ENCODE results near the gene CEL.
"Not testable (repeated sequence)": the region's sequence is repeated elsewhere in the genome, so short reads cannot be mapped to it uniquely, and the experiment has no call there.

CEL gene

DNA sequence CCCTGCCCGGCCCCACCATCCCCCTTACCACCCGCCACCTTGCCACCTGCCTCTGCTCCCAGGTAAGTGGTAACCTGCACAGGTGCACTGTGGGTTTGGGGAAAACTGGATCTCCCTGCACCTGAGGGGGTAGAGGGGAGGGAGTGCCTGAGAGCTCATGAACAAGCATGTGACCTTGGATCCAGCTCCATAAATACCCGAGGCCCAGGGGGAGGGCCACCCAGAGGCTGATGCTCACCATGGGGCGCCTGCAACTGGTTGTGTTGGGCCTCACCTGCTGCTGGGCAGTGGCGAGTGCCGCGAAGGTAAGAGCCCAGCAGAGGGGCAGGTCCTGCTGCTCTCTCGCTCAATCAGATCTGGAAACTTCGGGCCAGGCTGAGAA lies at the start of gene CEL:
CEL (plus strand) TSS at position 218 of the 382 bp plus-strand sequence; CDS start at position 240, 22 bp downstream.
- not testable (repeated sequence) for DNase-seq

DNA sequence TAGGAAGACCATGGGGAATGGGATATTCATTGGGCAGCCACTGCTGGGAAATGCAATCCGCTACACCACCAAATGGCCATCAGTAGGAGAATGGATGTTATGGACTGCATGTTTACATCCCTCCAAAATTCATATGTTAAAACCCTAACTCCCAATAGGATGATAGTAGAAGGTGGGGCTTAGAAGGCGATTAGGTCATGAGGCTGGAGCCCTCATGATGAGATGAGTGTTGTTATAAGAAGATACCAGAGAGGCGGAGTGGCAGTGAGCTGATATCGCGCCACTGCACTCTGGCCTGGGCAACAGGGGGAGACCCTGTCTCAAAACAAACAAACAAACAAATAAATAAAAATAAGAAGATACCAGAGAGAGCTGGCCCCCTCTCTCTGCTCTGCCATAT lies 47.1 kb upstream of the CEL start:
- no peak for DNase-seq

DNA sequence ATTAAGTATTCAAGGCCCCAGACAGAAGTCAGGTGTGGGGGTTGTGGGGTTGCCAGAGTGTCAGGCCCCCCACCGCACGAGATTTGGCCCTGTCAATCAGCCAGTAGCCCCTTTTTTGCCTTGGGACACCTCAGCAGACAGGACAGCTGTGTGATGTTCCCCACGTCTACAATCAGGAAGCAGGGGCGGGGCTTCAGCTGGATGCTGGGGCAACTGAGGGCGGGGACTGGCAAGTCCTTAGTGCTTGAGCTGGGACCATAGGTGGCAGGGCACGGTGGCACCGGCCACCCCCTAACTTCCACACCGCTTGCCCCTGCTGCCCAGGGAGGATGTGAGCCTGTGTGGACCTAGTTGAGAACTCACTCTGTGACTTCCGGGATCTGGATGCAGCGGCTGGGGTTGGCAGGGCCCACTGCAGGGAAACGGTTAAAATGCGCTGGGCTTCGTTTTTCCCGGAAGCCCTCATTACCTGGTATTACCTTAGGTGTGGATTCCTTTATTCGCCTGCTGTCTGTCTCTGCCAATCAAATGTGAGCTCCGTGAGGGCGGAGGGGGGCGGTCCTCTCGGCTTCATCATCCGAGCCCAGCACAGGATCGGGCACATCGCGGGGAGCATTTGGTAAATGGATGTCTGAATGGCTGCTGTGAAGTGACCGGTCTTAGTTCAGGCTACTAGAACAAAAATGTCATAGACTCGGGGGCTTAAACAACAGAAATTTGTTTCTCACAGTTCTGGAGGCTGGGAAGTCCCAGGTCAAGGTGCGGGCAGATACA lies 38.5 kb upstream of the CEL start:
- no peak for DNase-seq

DNA sequence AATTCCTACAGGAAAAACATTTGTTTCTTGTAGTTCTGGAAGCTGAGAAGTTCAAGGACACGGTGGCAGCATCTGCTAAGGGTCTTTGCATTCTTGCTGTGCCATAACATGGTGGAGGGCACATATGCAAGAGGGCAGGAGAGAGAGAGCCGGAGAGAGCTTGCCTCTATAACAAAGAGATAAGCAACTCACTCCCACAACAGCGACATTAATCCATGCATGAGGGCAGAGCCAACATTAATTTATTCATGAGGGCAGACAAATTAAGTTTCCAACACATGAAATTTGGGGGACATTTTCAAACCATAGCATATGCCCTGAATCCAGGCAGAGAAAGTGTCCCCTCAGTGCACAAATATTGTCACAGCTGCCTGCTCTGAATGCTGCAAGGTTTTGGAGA lies 35.4 kb upstream of the CEL start:
- no peak for DNase-seq

DNA sequence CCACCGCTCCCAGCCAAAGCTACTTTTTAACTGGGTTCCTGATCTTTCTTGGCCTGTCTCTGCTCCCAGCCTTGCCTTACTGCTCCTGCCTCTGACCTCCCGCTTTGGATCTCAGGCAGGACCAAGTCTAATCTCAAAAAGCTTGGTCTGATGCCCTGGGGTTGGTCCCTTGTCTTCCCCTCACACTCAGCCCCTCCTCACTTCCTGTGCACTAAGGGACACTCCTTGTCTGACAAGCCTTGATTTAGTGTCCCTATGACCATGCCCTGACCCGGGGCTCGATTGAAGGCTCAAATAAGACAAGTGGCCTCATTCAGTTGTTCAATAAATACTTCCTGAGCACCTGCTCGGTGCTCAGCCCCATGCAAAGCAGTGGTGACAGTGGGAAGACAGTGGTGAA lies 34.6 kb upstream of the CEL start:
- no peak for DNase-seq

DNA sequence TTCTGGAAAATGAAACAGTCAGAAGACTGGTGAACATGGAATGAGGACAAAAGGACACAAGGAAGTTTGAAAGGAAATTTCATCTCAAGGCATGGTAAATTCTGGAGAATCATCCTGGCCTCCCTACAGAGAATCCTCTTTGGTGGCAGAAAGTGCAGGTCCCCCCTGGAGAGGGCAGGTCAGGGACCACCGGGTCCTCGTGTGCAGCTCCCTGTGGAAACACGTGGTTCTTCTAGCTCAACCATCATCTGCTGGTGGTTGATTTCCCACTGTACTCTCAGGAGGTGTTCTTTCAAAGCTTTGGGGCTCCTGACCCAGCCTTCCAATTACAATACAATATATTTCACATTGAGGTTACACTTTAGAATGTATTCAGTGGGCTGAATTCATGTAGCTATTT lies 33.6 kb upstream of the CEL start:
- DNase-seq: no peak

DNA sequence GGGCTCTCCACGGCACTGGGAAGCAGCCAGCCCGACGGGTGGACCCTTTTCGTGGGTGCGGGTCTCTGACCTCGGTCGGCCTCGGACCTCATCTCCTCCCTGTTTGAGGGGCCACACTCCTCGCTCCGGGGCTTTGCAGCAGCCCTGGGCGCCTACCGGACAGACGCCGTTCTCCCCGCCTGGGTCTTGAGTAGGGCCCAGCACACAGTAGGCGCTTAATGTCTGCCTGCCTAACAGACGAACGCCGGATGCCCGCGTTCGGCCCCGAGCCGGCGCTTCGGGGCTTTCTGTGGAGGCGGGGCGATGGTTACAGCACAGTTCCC lies 31.8 kb upstream of the CEL start:
- no peak for DNase-seq

DNA sequence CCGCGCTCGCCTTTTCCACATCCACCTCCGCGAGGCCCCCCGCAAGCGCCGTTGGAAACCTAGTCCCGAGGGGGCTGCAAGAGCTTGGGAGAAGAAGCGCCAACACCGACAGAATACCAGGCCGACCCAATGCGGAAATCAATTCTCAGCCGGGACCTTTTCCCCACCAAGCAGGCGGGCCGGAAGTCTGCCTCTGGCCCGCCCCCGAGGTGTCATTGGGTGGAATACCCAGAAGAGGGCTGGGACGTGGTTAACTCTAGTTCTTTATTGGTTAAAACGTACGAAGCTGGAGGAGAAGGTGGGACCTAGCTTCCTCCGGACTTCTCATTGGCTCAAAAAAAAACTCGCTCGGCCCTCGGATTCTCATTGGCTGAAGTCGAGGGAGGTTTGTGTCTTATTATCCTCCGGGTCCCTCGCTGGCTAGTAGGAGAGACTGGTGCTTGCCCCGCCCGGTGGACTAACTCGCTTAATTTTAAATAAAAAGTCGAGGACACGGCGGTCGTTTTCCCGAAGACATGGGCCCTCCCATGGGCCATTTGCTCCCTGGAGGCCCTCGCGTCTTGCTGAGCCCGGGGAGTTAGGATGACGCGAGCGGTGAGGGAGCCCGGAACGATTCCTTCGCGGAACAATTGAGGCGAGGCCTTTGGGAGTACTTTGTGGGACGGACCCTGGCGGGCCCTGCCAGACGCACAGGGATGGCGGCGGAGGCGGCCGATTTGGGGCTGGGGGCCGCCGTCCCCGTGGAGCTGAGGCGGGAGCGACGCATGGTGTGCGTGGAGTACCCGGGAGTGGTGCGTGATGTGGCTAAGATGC lies 31.3 kb upstream of the CEL start, which contains the start of gene GTF3C5:
GTF3C5 (plus strand) TSS at position 681 of the 813 bp plus-strand sequence; CDS start at position 696, 15 bp downstream.
- DNase-seq: peak; percentile 74 to 97 (median 94)

DNA sequence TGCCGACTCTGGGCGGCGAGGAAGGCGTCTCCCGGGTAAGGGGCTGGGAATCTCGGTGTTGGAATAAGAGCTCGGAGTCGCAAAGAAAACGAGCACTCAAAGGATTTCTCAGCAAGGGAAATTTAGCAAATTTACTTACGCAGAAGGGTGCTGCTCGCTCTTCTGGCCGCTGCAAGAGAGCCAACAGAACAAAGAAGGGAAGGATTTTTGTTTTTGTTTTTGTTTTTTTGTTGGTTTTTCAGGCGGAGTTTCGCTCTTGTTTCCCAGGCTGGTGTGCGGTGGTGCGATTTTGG lies 30.7 kb upstream of the CEL start:
- no peak for DNase-seq

DNA sequence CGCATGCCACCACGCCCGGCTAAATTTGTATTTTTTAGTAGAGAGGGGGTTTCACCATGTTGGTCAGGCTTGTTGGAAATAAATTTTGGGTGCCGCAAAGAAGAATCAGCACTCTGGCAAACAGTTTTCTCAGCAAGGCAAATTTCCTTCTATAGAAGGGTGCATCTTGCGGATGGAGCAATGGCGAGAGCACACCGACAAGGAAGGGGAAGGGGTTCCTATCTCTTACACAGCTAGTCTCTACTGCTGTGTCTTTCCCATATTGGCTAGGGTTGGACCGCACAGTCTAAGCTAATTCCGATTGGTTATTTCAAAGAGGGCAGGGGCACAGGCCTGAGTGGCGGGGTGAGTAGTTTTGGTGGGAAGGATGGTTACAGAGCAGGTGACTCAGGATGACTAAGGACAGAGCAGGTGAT lies 30.3 kb upstream of the CEL start:
- no peak for DNase-seq

DNA sequence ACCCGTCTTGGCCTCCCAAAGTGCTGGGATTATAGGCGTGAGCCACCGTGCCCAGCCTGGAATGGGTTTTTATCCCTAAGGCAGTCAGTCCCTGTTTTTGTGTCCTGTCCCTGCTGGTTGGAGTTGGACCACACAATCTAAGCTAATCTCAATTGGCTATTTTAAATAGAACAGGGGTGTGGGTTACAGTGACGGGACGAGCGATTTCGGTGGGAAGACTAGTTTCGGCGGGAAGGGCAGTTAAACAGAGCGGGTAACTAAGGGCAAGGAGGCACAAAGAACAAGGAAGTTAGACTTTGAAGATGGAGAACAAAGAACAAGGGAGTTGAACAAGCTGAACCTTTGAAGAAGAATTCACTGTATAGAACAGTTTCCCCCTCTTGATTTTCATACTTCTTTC lies 29.6 kb upstream of the CEL start:
- no peak for DNase-seq

DNA sequence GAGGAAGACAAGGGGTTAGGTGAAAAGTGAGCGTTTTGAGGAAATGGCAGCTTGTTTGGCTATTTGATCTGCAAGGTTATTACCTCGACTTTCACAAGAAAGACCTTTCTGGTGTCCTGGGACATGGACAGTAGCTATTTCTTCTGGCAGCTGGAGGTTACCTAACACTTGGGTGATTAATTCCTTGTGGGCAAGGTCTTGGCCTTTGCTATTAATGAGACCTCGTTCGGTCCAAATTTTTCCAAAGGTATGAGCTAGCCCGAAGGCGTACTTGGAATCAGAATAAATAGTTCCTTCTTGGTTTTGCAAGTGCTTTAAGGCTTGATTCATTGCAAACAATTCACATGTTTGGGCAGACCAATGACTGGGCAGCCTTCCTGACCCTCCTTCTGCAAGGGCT lies 26.1 kb upstream of the CEL start:
- no peak for DNase-seq

DNA sequence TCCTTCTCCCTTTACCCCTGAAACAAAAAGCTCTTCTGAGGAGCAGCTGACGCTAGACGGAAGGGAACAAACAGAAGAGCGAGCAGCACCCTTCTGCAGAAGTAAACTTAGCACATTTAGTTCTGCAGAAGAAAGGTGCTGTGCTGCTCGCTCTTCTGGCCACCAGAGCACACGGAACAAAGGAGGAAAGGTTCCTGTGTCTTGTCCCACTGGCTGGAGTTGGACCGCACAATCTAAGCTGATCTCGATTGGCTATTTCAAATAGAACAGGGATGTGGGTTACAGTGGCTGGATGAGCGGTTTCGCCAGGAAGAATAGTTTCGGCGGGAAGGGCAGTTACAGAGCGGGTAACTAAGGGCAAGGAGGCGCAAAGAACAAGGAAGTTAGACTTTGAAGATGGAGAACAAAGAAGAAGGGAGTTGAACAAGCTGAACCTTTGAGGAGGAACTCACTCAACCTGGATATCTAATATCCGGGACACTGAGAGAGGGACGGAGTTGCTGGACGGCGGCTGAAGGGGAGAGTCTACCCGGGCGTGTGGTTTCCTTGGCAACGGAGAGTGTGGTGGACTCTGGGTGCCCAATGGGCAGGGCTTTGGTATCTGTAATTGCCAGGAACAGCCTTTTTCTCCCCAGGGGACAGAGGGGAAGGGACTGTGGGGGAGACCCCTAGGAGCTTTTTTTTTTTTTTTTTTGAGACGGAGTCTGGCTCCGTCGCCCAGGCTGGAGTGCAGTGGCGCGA lies 23.8 kb upstream of the CEL start:
- DNase-seq: no peak

DNA sequence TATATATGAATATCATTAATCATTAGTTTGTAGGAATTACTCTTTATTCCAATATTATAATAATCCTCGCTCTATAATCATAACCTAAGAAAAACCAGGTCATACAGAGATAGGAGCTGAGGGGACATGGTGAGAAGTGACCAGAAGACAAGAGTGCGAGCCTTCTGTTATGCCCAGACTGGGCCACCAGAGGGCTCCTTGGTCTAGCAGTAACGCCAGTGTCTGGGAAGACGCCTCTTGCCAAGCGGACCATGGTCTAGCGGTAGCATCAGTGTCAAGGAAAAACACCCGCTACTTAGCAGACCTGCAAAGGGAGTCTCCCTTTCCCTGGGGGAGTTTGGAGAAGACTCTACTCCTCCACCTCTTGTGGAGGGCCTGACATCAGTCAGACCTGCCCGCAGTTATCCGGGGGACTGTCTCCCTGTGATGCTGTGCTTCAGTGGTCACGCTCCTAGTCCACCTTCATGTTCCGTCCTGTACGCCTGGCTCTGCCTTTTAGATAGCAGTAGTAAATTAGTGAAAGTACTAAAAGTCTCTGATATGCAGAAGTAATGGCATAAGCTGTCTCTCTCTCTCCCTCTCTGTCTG lies 20.8 kb upstream of the CEL start:
- DNase-seq: peak in 24 of 56 donors; percentile 5 to 77 (median 37)

DNA sequence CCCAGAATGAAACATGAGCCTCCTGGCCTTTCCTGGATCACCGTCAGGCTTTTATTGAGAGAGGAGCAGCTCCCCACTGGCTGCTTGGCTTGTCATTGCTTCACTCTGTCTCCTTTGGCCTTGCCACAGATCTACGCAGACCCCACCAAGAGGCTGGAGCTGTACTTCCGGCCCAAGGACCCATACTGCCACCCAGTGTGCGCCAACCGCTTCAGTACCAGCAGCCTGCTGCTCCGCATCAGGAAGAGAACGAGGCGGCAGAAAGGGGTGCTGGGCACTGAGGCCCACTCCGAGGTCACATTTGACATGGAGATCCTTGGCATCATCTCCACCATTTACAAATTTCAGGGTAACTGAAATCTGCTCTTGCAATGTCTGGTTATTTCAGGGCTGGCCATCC lies 19.8 kb upstream of the CEL start:
- no peak for DNase-seq

DNA sequence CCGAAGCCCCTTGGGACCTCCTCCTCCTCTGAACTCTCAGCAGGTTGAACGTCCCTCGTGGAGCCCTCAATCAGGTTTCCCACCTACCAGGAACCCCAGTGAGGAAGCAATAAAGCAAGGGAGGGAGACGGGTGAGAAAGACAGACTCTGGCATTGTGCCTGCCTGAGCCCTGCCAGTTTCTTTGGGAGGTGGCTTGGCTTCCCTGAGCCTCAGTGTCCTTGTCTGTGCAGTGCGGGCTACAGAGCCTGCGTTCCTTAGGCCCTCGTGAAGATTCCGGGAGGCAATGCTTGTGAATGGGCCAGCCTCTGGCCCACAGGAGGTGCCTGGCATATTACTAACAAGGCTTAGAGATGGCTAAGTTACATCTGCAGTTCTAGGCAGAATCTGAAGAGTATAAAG lies 19.1 kb upstream of the CEL start:
- DNase-seq: peak in 1 of 56 donors; percentile 10

DNA sequence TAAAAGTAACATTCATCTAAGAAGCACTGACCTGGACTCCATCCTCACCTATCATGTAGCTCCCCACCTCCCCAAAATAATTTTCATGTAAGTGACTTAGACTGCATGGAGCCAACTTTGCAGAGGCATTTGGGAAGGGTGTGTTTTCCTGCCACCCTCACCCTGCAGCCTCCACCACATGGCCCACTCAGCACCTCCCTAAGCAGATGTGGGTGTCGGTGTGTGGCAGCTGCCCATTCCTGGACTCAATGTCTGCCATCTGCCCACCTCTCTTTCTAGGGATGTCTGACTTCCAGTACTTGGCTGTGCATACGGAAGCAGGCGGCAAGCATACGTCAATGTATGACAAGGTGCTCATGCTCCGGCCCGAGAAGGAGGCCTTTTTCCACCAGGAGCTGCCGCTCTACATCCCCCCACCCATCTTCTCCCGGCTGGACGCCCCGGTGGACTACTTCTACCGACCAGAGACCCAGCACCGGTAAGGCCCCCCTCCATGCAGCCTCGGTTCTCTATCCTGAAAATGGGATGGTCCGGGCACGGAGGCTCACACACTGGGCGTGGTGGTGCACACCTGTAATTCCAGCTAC lies 18.2 kb upstream of the CEL start:
- DNase-seq: no peak

DNA sequence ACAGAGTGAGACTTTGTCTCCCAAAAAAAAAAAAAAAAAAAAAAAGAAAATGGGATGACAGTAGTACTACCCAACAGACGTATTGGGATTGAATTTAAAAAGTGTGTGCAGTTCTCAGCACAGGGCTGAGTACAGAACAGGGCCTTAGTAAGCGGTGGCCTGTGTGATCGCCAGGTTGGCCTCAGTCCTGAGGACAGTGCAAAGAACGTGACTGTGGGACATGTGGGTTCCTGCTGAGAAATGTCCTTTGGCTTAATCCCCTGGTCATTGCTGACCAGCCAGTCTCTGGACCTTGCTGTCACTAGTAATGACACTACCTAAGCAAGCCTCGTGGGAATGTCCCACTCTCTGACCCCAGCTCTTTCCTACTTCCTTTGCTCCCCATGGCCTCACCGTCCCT lies 17.7 kb upstream of the CEL start:
- no peak for DNase-seq

DNA sequence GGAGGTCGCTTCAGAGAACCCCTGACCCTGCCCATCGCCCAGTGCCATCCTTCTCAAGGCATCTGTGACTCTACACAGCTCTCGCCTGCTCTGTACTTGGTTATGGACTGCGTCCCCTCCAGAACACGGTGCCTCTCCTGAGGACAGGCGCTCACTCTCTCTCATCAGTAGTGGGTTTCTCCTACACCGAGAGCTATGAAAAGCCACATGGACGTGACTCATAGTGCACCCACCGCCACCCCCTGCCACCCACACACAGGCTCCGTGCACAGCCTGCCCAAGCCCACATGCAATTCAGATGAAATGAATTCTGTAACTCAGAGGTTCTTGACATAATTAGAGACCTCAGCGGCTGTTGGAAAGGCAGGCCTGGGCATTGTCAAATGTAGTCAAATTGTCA lies 17.1 kb upstream of the CEL start:
- peak in 11 of 56 donors; percentile 5 to 40 (median 23) for DNase-seq

DNA sequence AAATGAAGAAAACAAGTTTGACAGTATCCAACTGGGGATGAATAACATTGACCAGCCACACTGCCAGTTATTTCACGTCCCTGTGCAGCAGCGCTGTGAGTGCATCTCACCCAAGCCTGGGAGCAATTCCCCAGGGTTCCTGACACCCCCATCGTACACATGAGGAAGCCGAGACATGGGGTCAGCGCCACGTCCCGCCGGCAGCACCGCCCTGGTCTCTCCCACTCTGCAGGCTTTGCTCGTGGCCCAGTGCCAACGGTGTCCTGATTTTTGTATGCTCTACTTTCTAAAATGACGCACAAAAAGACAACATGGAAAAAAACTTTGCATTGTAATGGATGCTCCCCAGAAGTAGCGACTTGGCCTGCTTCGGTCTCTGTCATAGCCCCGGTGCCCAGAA lies 16.6 kb upstream of the CEL start:
- no peak for DNase-seq

DNA sequence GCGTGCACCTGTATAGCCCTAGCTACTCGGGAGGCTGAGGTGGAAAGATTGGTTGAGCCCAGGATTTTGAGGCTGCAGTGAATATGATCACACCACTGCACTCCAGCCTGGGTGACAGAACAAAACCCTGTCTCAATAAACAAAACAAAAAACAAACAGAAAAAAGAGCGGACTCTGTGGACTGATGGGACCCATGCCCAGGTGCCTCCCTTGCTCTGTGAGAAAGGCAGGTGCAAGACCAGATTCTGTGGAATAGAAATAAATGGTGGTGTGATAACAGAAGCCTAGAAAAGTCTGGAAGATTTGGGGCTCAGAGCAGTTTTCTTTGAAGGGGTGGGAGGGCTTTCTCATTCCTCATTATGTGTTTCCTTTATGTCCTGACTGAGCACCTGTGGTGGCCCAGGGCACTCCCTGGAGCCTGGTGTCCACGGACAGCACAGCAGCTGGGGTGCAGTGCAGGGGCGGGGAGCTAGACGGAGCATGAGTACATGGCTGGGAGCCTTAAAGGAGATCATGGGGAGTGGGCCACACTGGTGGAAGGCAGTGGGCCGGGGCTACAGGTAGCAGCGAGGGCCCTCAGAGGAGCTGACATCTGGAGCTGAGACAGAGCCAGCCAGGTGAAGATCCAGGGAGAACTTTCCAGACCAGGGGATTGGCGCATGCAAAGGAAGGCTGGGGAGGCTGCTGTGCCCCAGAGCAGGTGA lies 15.4 kb upstream of the CEL start:
- DNase-seq: no peak

All from nucleus accumbens (tissue), 56 donors.